A549 (cell line): ENCODE data around the gene GABARAP. TPM values are rescaled to one million over a fixed set of nuclear protein-coding genes. Genes with fewer than 3 reads are reported as not detected.

Experiments used
- ATAC-seq, 2 experiments: fragments of 200-7000 bp in 1 of 2; fragments of >200 bp in 1 of 2; cut with Nextera tagmentation in 1 of 2; cut with Tn5 transposase in 1 of 2; 3 replicates each; pipeline versions ENCODE4 v1.8.0 to v1.9.1; 2018 to 2020; ENCODE audit warnings: mild to moderate bottlenecking in 1 of 2, moderate library complexity in 1 of 2
- CTCF ChIA-PET: fragments of 300-600 bp; sonication (Branson Sonifier 250); formaldehyde crosslinking; extraction: SDS; loops from one replicate; lab custom pipeline; 2021; ENCODE audit warnings: antibody characterized with exemption, inconsistent platforms; lab: Yijun Ruan, JAX
- POLR2A ChIA-PET: fragments of 350-600 bp; formaldehyde crosslinking; extraction: SDS; loops from one replicate; lab custom pipeline; 2021; ENCODE audit warnings: antibody characterized with exemption, inconsistent platforms; lab: Yijun Ruan, JAX
- DNase-seq, 2 experiments: peaks; one replicate each; pipeline versions ENCODE4 v3.0.0 to v3.0.0-alpha.2; 2011 to 2016; ENCODE audit warnings: low read depth in 1 of 2, low spot score in 1 of 2
- FAIRE-seq: peaks from 2 replicates; lab custom pipeline; 2011; peaks lifted over from hg19 to GRCh38; lab: Jason Lieb, UNC
- H3K27ac ChIP-seq, 2 experiments: fragments of >200 bp; sonication (Bioruptor Twin); formaldehyde crosslinking; 3 replicates each; pipeline ENCODE4 v1.5.1; 2016 to 2017
- H3K4me1 ChIP-seq: fragments of >200 bp; sonication (Bioruptor Twin); formaldehyde crosslinking; 3 replicates; pipeline ENCODE4 v1.6.1; 2016
- H3K4me2 ChIP-seq: fragments of >200 bp; sonication (Bioruptor Twin); formaldehyde crosslinking; 3 replicates; pipeline ENCODE4 v1.6.1; 2016
- H3K4me3 ChIP-seq: fragments of >200 bp; sonication (Bioruptor Twin); formaldehyde crosslinking; 3 replicates; pipeline ENCODE4 v1.5.1; 2016
- H3K9me3 ChIP-seq: fragments of >200 bp; sonication (Bioruptor Twin); formaldehyde crosslinking; 3 replicates; pipeline ENCODE4 v1.6.1; 2016
- CEBPB ChIP-seq, 2 experiments: fragments of >200 bp in 1 of 2; sonication (Bioruptor Twin) in 1 of 2; formaldehyde crosslinking in 1 of 2; IDR thresholded peaks; 2 replicates each; pipeline ENCODE4 v1.6.1; 2012 to 2016
- CHD4 ChIP-seq: fragments of 200-600 bp; sonication (generic); IDR thresholded peaks from 2 replicates; pipeline ENCODE4 v1.6.1; 2016; ENCODE audit warnings: antibody characterized with exemption, mild to moderate bottlenecking, borderline replicate concordance
- EHF ChIP-seq: fragments of 250-450 bp; sonication (Bioruptor Pico); IDR thresholded peaks from 2 replicates; pipeline ENCODE4 v1.5.0; 2020; ENCODE audit warnings: mild to moderate bottlenecking
- EP300 ChIP-seq, 2 experiments: fragments of >200 bp; sonication (Bioruptor Twin); formaldehyde crosslinking; IDR thresholded peaks; 2 replicates in 1 of 2; 3 replicates in 1 of 2; pipeline ENCODE4 v1.6.1; 2016 to 2017
- FOSL2 ChIP-seq, 2 experiments: fragments of 450-650 bp in 1 of 2; fragments of >200 bp in 1 of 2; sonication (Bioruptor Twin) in 1 of 2; formaldehyde crosslinking; IDR thresholded peaks; 2 replicates each; pipeline versions ENCODE4 v1.5.0 to v1.6.1; 2016 to 2020; ENCODE audit warnings: mild to moderate bottlenecking in 1 of 2, moderate library complexity in 1 of 2
- GATA3 ChIP-seq: IDR thresholded peaks from 2 replicates; pipeline ENCODE4 v1.6.1; 2012; ENCODE audit warnings: borderline replicate concordance
- HOXB13 ChIP-seq: fragments of 250-450 bp; sonication (Bioruptor Pico); IDR thresholded peaks from 2 replicates; pipeline ENCODE4 v1.5.0; 2020; ENCODE audit warnings: low read depth, mild to moderate bottlenecking, moderate library complexity
- KDM1A ChIP-seq: fragments of 200-600 bp; sonication (generic); IDR thresholded peaks from 2 replicates; pipeline ENCODE4 v1.6.1; 2016; ENCODE audit warnings: low read depth, mild to moderate bottlenecking
- MYC ChIP-seq: IDR thresholded peaks from 2 replicates; pipeline ENCODE4 v1.6.1; 2012; ENCODE audit warnings: mild to moderate bottlenecking, inconsistent platforms, low read length, improper control_type of control experiment, borderline replicate concordance
- NR3C1 ChIP-seq: fragments of >200 bp; sonication (Bioruptor Twin); formaldehyde crosslinking; IDR thresholded peaks from 3 replicates; pipeline ENCODE4 v1.6.1; 2017
- RAD21 ChIP-seq, 2 experiments: fragments of >200 bp in 1 of 2; sonication (Bioruptor Twin) in 1 of 2; formaldehyde crosslinking in 1 of 2; IDR thresholded peaks in 1 of 2; conservative IDR thresholded peaks in 1 of 2; 2 replicates in 1 of 2; 3 replicates in 1 of 2; pipeline ENCODE4 v1.6.1; 2012 to 2018; ENCODE audit warnings: inconsistent platforms in 1 of 2
- RNF2 ChIP-seq: fragments of 200-600 bp; sonication (generic); IDR thresholded peaks from 2 replicates; pipeline ENCODE4 v1.6.1; 2016; ENCODE audit warnings: low read depth, mild to moderate bottlenecking, antibody characterized with exemption, moderate library complexity, borderline replicate concordance
- SREBF2 ChIP-seq: fragments of 450-650 bp; IDR thresholded peaks from 2 replicates; pipeline ENCODE4 v1.6.1; 2014; ENCODE audit warnings: mild to moderate bottlenecking, moderate library complexity
- ZFP36 ChIP-seq: fragments of 450-650 bp; IDR thresholded peaks from 2 replicates; pipeline ENCODE4 v1.6.1; 2014; ENCODE audit warnings: borderline replicate concordance; ENCODE audit not compliant: partially characterized antibody
- WGBS: methylation state at CpG from one replicate; pipeline ENCODE4 v1.1.6; 2017; ENCODE audit errors: missing lambda C conversion rate; 5-methylcytosine and 5-hydroxymethylcytosine counted together
- polyA plus RNA-seq, 4 experiments: library from polyadenylated mRNA; depleted of rRNA in 3 of 4; stranded (reverse); fragments of >200 nt; fragmentation: RNase III in 1 of 4; extraction: RNeasy Plus Mini Kit Qiagen cat#74134 plus additional on column Dnase treatment in 1 of 4; gene quantifications; 2 replicates in 3 of 4; 3 replicates in 1 of 4; pipeline ENCODE4 v1.2.3, GENCODE V29; 2011 to 2017
- TF ChIP-seq, protein P1 (sequence below): IDR thresholded peaks from 2 replicates; pipeline ENCODE4 v1.6.1; 2012; ENCODE audit warnings: low read depth, borderline replicate concordance
- TF ChIP-seq, protein P2 (sequence below): fragments of 150-350 bp; IDR thresholded peaks from 2 replicates; pipeline ENCODE4 v1.6.1; 2014; ENCODE audit warnings: low read depth, mild to moderate bottlenecking, low read length
- TF ChIP-seq, protein P3 (sequence below): fragments of >200 bp; sonication (Bioruptor Twin); formaldehyde crosslinking; IDR thresholded peaks from 3 replicates; pipeline ENCODE4 v1.5.1; 2016

GABARAP gene
- polyA plus RNA-seq, 2 of the 4 experiments (the other 2 are of a cell fraction): 399 to 504 TPM

DNA sequence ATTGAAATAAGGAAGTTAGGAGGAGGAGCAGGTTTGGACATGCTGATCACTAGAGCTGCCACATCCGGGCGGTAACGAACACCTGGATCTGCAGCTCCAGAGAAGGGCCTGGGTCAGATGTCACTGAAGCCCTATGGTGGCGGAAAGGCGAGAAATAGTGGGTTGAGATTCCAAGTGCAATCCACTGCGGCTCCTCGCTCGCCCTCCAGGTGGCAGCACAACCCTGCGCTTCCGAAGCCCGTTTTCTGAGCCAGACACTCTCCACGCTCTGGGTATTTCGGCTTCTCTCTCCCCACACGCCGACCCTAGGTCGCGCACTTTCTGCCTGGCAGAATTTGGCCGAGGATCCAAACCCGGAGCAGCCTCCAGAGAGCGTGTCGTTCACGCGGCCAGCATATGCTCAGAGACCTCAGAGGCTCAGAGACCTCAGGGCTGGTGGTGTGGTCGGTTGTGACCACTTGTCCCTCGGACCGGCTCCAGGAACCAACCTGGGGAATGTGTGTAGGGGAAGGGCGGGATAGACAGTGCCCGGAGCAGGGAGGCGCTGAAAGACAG is 38.3 kb upstream of the GABARAP start (continued):
- TF ChIP-seq RAD21 (conservative IDR thresholded peaks at IDR 0.05 in 1 of 2, IDR thresholded peaks at IDR 0.05 in 1 of 2) (peak; percentile 99 to 100), SREBF2 (no peak)
- TF ChIP-seq, protein P1, sequence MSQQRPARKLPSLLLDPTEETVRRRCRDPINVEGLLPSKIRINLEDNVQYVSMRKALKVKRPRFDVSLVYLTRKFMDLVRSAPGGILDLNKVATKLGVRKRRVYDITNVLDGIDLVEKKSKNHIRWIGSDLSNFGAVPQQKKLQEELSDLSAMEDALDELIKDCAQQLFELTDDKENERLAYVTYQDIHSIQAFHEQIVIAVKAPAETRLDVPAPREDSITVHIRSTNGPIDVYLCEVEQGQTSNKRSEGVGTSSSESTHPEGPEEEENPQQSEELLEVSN: peak; percentile 59
- TF ChIP-seq, all 56 proteins: peak for 7

DNA sequence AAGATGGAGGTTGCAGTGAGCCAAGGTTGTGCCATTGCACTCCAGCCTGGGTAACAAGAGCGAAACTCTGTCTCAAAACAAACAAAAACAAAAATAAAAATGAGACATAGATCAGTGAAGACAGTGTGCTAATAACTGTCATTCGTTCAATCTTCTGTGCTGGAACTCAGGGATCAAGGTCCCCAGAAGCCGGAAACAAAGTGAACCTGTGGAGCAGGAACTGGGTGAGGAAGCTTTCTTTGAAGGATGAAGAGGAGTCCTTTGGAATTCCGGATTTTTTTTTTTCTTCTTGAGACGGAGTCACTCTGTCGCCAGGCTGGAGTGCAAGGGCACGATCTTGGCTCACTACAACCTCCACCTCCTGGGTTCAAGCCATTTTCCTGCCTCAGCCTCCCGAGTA is 37.2 kb upstream of the GABARAP start:
- Histone ChIP-seq H3K4me2 (no peak overlapping the region), H3K4me3 (no peak overlapping the region), H3K27ac (no peak overlapping the region), H3K4me1 (peaks cover 11% of the 10 kb centered on the region), H3K9me3 (no peaks in the 10 kb centered on the region)
- TF ChIP-seq RNF2 (no peak), FOSL2 (IDR thresholded peaks at IDR 0.05) (no peak), FOSL2 (CRISPR knock-in tag; IDR thresholded peaks at IDR 0.05) (no peak), EHF (CRISPR knock-in tag) (no peak), NR3C1 (no peak), HOXB13 (CRISPR knock-in tag) (no peak), MYC (no peak), CHD4 (no peak), EP300 (IDR thresholded peaks at IDR 0.05) (no peak), KDM1A (no peak)
- TF ChIP-seq, protein P2, sequence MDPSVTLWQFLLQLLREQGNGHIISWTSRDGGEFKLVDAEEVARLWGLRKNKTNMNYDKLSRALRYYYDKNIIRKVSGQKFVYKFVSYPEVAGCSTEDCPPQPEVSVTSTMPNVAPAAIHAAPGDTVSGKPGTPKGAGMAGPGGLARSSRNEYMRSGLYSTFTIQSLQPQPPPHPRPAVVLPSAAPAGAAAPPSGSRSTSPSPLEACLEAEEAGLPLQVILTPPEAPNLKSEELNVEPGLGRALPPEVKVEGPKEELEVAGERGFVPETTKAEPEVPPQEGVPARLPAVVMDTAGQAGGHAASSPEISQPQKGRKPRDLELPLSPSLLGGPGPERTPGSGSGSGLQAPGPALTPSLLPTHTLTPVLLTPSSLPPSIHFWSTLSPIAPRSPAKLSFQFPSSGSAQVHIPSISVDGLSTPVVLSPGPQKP: no peak
- TF ChIP-seq, protein P3, sequence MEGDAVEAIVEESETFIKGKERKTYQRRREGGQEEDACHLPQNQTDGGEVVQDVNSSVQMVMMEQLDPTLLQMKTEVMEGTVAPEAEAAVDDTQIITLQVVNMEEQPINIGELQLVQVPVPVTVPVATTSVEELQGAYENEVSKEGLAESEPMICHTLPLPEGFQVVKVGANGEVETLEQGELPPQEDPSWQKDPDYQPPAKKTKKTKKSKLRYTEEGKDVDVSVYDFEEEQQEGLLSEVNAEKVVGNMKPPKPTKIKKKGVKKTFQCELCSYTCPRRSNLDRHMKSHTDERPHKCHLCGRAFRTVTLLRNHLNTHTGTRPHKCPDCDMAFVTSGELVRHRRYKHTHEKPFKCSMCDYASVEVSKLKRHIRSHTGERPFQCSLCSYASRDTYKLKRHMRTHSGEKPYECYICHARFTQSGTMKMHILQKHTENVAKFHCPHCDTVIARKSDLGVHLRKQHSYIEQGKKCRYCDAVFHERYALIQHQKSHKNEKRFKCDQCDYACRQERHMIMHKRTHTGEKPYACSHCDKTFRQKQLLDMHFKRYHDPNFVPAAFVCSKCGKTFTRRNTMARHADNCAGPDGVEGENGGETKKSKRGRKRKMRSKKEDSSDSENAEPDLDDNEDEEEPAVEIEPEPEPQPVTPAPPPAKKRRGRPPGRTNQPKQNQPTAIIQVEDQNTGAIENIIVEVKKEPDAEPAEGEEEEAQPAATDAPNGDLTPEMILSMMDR: no peak
- ATAC-seq: no peak
- no peak for FAIRE-seq
- WGBS: 62% methylated on average over 8 of the region's 8 CpGs
- CTCF ChIA-PET: interaction anchor here (0.7 to 13.5 kb wide), 15 partner anchors 12 to 281 kb away, joined by 3 to 446 read pairs (median 10); partner anchors contain the start of genes GABARAP, NEURL4 and TMEM256
- no peak for DNase-seq
- POLR2A ChIA-PET: interaction anchor here (1.0 kb wide), 1 partner anchor 17 kb away, joined by 3 read pairs; no protein-coding TSS in a partner anchor

DNA sequence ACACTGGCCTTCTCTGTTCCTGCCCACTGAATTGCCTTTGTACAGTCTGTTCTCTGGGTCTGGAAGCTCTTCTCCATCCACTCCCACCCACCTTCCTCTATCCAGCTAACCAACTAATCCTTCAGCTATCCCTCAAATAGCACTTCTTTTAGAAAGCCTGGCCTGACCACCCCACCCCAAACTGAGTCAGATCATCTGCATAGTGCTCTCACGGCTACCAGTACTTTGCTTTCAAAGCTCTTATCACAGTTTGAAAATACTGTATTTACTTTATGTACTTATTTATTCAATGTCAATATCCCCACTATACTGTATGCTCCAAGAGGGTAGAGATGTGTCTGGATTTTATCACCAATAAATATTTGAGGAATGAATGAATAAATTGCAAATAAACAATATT is 24.5 kb upstream of the GABARAP start:
- ChIA-PET CTCF (interaction anchor here (0.7 to 4.6 kb wide), 9 partner anchors 10 to 376 kb away, joined by 3 to 52 read pairs (median 6); partner anchors contain the start of gene SLC2A4), POLR2A (no interaction called here)
- H3K9me3 ChIP-seq: no peaks in the 10 kb centered on the region
- peak overlapping the region; percentile 36; the same call in 2 of the 3 replicates for H3K4me2 ChIP-seq
- peaks cover 46% of the 10 kb centered on the region for H3K4me1 ChIP-seq
- TF ChIP-seq FOSL2 (IDR thresholded peaks at IDR 0.05) (no peak), FOSL2 (CRISPR knock-in tag; IDR thresholded peaks at IDR 0.05) (peak; percentile 31; the same call in 1 of the 2 replicates), ZFP36 (peak; percentile 25), CEBPB (IDR thresholded peaks at IDR 0.05) (no peak), GATA3 (peak; percentile 65; the same call in 1 of the 2 replicates)
- WGBS: 0% methylated on average over 1 of the region's 1 CpG
- no peak overlapping the region for H3K4me3 ChIP-seq
- peak overlapping the region; percentile 43 to 83; a peak in 2 of 6 replicates for H3K27ac ChIP-seq
- DNase-seq (peak in 1 of 2 experiments; percentile 71), FAIRE-seq (no peak), ATAC-seq (peak; percentile 40 to 62; a peak in 3 of 6 replicates)
